ENCODE measurements around the gene UBR1.

UBR1 gene

DNA sequence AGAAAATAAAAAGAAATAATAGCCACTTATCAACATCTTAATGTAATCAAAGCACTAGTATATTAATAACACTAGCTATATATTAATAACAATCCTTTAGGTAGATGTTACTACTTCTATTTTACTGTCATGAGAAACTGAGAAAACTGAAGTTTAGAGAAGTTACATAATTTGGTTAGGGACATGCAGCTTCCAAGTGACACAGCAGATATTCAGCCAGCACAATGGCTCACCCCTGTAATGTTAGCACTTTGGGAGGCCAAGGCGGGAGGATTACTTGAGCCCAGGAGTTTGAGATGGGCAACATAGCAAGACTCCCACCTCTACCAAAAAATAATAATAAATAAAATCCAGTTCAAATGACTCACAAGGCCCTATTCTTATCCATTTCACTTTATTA, 1.9 kb upstream of the UBR1 start:
- no peak for DNase-seq (ENCODE audit: low read depth)

DNA sequence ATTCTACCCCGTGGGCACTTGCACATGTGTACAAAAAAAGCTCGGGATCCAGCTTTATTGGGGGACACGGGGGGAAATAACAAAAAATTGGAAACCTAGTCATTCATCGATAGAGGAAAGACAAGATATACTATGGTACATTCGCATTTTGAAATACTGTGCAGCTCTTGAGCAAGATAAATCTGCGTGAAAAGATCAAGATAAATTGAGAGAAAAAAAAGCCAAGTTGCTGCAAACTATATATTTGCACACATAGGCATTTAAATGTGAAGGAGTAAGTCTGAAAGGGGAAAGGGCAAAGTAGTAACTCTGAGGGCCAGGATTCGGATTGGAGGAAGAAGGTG, 620 bp upstream of the UBR1 start:
- H3K4me3 ChIP-seq (ENCODE audit: low read depth, low read length): peak overlapping the region; percentile 95
- DNase-seq (ENCODE audit: low read depth): no peak
- TF ChIP-seq, protein P1, sequence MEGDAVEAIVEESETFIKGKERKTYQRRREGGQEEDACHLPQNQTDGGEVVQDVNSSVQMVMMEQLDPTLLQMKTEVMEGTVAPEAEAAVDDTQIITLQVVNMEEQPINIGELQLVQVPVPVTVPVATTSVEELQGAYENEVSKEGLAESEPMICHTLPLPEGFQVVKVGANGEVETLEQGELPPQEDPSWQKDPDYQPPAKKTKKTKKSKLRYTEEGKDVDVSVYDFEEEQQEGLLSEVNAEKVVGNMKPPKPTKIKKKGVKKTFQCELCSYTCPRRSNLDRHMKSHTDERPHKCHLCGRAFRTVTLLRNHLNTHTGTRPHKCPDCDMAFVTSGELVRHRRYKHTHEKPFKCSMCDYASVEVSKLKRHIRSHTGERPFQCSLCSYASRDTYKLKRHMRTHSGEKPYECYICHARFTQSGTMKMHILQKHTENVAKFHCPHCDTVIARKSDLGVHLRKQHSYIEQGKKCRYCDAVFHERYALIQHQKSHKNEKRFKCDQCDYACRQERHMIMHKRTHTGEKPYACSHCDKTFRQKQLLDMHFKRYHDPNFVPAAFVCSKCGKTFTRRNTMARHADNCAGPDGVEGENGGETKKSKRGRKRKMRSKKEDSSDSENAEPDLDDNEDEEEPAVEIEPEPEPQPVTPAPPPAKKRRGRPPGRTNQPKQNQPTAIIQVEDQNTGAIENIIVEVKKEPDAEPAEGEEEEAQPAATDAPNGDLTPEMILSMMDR (IDR thresholded peaks at IDR 0.05; ENCODE audit: control insufficient read depth, extremely low read depth, insufficient read depth): no peak

More for the DNA sequence above, 1.9 kb upstream of the UBR1 start:
- no peak overlapping the region for H3K4me3 ChIP-seq (ENCODE audit: low read depth, low read length)
- TF ChIP-seq, protein P1 (IDR thresholded peaks at IDR 0.05; ENCODE audit: control insufficient read depth, extremely low read depth, insufficient read depth): no peak

DNA sequence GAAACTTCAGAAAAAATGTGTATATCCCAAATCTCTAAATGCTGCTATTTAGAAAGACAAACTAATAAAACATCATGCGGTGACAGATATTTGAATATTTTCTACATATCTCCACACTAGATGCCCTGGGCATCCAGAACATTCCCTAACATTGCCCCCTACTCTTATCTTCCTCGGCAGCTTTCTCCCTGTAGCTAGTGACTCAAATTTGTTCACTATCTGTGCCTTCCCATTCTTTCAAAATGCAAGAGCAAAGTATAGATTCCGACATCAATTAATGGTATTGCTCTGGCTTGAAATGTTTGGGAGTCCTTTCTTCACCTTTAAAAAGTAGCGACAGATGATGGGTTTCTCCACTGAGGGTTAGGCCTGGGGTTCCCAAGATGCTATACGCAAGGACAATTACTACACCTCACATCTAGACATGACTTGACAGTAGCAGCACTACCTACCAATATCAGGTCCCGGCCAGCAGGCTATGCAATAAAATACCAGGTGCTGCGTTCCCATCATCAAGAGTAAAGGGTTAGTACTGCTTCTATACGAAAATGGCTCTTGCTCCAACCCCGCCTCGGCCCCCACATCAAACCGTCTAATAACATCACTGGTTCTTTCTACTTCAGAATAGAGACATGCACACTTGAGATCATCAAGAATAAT, 631 bp downstream of the UBR1 start:
- DNase-seq (ENCODE audit: low read depth): no peak
- peak overlapping the region; percentile 95 for H3K4me3 ChIP-seq (ENCODE audit: low read depth, low read length)
- TF ChIP-seq, protein P1 (IDR thresholded peaks at IDR 0.05; ENCODE audit: control insufficient read depth, extremely low read depth, insufficient read depth): no peak

DNA sequence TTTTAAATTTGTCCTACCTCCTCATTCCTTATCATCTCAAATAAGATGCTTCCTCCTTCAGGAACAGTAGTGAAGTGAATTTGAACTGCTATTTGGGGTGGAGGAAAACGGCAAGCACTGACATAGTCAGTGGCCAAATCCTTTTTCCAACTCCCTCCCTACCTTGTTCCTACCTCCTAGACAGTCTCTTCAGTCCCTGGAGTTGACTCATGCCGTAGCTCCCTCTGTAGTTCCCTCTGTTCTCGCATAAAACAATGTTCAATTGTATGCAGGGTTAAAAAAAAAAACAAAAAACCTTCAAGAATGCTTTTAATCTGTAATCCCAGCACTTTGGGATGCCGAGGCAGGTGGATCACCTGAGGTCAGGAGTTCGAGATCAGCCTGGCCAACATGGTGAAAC, 1.4 kb downstream of the UBR1 start:
- no peak for DNase-seq (ENCODE audit: low read depth)
- peak overlapping the region; percentile 95 for H3K4me3 ChIP-seq (ENCODE audit: low read depth, low read length)
- TF ChIP-seq, protein P1 (IDR thresholded peaks at IDR 0.05; ENCODE audit: control insufficient read depth, extremely low read depth, insufficient read depth): no peak

DNA sequence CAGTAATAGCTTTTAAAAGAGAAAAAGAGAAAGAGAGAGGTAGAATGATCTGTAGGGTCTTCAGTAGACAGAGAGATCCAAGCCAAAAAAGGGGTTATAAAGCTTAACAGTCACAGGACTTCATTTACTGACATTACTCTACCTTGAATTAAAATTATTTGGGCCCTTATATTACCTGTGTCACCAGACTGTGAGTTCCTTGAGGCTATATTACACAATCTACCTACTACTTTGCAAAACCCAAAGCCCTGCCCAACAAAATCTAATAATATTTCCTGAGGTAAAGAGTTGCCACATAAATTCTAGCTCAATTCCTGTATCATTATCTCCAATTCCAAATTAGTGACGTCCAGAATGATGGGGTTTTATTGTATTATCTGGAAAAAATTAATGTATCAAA, 1.9 kb downstream of the UBR1 start:
- H3K4me3 ChIP-seq (ENCODE audit: low read depth, low read length): peak overlapping the region; percentile 95; the same call in 1 of the 2 replicates
- no peak for DNase-seq (ENCODE audit: low read depth)
- TF ChIP-seq, protein P1 (IDR thresholded peaks at IDR 0.05; ENCODE audit: control insufficient read depth, extremely low read depth, insufficient read depth): no peak

DNA sequence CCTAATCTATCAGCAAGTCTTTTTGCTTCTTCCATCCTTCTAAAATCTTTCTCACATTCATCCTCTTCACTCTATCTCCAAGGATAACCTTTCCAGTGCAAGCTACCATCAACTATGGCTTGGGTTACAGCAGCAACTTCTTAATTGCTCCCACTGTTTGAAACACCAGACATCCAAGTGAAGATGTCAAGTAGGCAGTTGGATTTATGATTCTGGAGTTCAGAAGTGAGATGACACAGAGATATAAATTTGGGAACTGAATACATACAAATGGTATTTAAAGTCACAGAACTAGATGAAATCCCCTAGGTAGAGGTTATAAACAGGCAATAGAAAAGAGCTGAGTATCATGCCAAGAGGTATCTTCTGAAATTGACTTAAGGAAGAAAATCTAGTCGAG, 3.7 kb downstream of the UBR1 start:
- no peak for DNase-seq (ENCODE audit: low read depth)
- no peak overlapping the region for H3K4me3 ChIP-seq (ENCODE audit: low read depth, low read length)
- TF ChIP-seq, protein P1 (IDR thresholded peaks at IDR 0.05; ENCODE audit: control insufficient read depth, extremely low read depth, insufficient read depth): no peak

DNA sequence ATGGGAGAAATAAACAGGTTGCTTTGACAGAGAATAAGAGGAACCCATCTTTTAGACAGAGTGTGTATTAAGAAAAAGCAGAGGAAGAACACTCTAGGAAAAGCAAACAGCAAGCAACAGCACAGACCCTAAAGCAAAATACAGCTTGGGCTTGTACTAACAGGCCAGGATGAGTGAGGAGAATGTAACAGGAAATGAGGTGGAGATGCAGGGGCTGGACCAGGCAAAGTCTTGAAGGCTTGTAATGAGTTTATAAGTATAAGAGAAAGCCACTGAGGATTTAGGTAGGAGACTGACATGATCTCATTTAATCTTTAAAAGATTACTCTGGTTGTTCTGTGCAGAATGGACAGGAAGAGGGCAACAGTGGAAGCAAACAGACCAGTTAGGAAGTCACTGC, 4.9 kb downstream of the UBR1 start:
- TF ChIP-seq, protein P1 (IDR thresholded peaks at IDR 0.05; ENCODE audit: control insufficient read depth, extremely low read depth, insufficient read depth): no peak
- H3K4me3 ChIP-seq (ENCODE audit: low read depth, low read length): no peak overlapping the region
- no peak for DNase-seq (ENCODE audit: low read depth)

All from LNCaP clone FGC (cell line).